Measurements from ENCODE around the gene LIMS2. TPM values are rescaled to one million over a fixed set of nuclear protein-coding genes. Genes with fewer than 3 reads are reported as not detected.

The LIMS2 gene
- polyA plus RNA-seq, 2 donors: 32.4 to 58.4 TPM

DNA sequence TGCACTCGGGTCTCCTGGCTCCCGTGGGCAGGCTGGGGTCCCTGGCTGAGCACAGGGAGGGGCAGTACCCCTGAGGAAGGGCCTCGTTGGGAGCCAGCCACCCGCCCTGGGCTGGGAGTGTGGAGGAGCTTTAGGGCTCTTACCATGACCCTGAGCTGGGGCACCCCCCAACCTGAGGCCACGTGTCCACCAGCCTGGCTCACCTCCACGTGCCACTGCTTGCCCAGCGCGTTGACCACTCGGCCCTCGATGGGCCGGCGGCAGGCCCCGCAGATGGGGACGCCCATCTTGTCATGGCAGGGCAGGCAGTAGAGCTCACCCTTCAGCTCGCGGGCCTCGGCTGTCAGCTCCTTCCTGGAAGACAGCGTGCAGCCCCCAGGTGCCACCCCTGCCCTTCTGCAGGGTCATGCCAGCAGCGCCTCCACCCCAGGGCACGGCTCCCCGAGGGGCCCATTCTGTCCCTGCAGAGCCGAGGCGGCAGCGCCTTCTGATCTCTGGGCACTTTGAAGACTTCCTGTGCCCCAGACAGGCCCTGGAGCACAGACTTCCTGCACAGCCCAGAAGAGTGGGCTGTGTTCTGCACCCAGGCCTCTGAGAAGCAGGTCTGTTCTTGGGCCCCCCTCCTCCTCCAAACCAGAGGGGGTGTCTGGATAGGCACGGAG lies 33.4 kb downstream of the LIMS2 start:
- Histone ChIP-seq H3K9me3 (ENCODE audit: control insufficient read depth in 2 of 2, insufficient read depth in 1 of 2, low read depth in 1 of 2, low read length in 1 of 2) (no peaks in the 10 kb centered on the region), H3K36me3 (ENCODE audit: control insufficient read depth in 2 of 2, insufficient read depth in 2 of 2, low read length in 1 of 2) (no peaks in the 10 kb centered on the region), H3K27ac (ENCODE audit: low read depth in 2 of 2, low read length in 1 of 2) (no peak overlapping the region), H3K4me3 (ENCODE audit: low read depth in 1 of 2, low read length in 2 of 2) (no peak overlapping the region), H3K27me3 (ENCODE audit: control insufficient read depth in 1 of 2, insufficient read depth in 2 of 2, low read length in 2 of 2) (no peaks in the 10 kb centered on the region), H3K4me1 (ENCODE audit: control insufficient read depth in 2 of 2, insufficient read depth in 2 of 2, low read length in 1 of 2) (peaks cover 11 to 19% of the 10 kb centered on the region in 2 donors)
- whole genome bisulfite sequencing, 2 donors: 66 to 67% methylated on average over 24 to 25 of the region's 25 CpGs

GRCh38 chr2:127641133-127641532 lies 34.2 kb downstream of the LIMS2 start:
- Histone ChIP-seq H3K27me3 (ENCODE audit: control insufficient read depth in 1 of 2, insufficient read depth in 2 of 2, low read length in 2 of 2) (no peaks in the 10 kb centered on the region), H3K4me1 (ENCODE audit: control insufficient read depth in 2 of 2, insufficient read depth in 2 of 2, low read length in 1 of 2) (peaks cover 11 to 16% of the 10 kb centered on the region in 2 donors)

DNA sequence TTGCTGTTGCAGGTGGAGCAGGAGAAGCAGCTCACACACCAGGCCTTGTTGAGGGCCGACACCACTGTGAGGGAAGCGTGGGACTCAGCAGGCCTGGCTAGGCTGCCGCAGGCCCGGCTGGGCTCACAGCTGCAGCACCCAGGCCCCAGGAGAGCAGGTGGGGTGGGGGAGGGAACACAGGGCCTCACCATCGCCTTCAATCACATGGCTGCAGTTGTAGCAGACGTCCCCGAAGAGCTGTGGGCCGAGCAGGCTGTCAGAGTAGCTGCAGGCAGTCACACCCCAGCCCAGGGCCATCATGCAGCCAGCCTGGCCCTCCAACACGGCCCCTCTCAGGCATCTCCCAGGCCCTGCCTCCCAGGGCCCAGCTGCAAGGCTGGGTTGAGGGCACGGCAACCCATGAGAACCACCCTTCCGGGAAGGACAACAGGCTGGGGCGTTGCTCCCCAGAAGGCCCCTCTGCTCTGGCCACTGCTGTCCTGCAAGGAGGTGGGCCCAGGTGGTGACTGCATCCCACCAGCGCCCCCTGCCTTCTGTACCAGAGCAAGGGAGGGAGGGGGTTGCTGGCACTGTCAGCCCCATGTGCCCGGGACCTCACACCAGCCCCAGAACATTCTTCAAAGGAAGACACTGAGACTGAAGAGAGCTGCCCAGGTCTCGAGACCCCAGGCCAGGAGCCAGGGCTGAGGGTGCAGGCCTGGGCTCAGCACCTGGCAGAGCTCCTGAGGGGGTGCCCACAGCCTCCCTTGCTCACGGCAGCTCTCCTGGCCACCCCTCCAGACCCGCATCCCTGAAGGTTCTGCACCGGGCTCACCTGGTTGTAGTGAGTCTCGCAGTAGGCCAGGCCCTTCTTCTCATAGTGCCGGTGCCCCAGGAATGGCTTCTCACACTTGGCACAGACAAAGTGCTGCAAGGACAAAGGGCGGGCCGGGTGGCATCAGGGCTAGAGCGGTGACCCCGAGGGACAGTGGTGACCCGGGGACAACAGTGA lies 35.0 kb downstream of the LIMS2 start:
- H3K4me3 ChIP-seq (ENCODE audit: low read depth in 1 of 2, low read length in 2 of 2): no peak overlapping the region
- H3K27me3 ChIP-seq (ENCODE audit: control insufficient read depth in 1 of 2, insufficient read depth in 2 of 2, low read length in 2 of 2): no peaks in the 10 kb centered on the region
- H3K4me1 ChIP-seq (ENCODE audit: control insufficient read depth in 2 of 2, insufficient read depth in 2 of 2, low read length in 1 of 2): peaks cover 11 to 16% of the 10 kb centered on the region in 2 donors

More at GRCh38 chr2:127641133-127641532, 34.2 kb downstream of the LIMS2 start:
- H3K9me3 ChIP-seq (ENCODE audit: control insufficient read depth in 2 of 2, insufficient read depth in 1 of 2, low read depth in 1 of 2, low read length in 1 of 2): no peaks in the 10 kb centered on the region
- H3K27ac ChIP-seq (ENCODE audit: low read depth in 2 of 2, low read length in 1 of 2): no peak overlapping the region
- 83 to 88% methylated on average over 6 of the region's 6 CpGs for WGBS, 2 donors
- no peak overlapping the region for H3K4me3 ChIP-seq (ENCODE audit: low read depth in 1 of 2, low read length in 2 of 2)
- no peaks in the 10 kb centered on the region for H3K36me3 ChIP-seq (ENCODE audit: control insufficient read depth in 2 of 2, insufficient read depth in 2 of 2, low read length in 1 of 2)

GRCh38 chr2:127639111-127639474 lies 36.2 kb downstream of the LIMS2 start:
- H3K27ac ChIP-seq (ENCODE audit: low read depth in 2 of 2, low read length in 1 of 2): peak overlapping the region in 1 of 2 donors; percentile 29
- no peaks in the 10 kb centered on the region for H3K36me3 ChIP-seq (ENCODE audit: control insufficient read depth in 2 of 2, insufficient read depth in 2 of 2, low read length in 1 of 2)
- no peaks in the 10 kb centered on the region for H3K27me3 ChIP-seq (ENCODE audit: control insufficient read depth in 1 of 2, insufficient read depth in 2 of 2, low read length in 2 of 2)
- no peak overlapping the region for H3K4me3 ChIP-seq (ENCODE audit: low read depth in 1 of 2, low read length in 2 of 2)
- peaks cover 12 to 16% of the 10 kb centered on the region in 2 donors for H3K4me1 ChIP-seq (ENCODE audit: control insufficient read depth in 2 of 2, insufficient read depth in 2 of 2, low read length in 1 of 2)
- no peaks in the 10 kb centered on the region for H3K9me3 ChIP-seq (ENCODE audit: control insufficient read depth in 2 of 2, insufficient read depth in 1 of 2, low read depth in 1 of 2, low read length in 1 of 2)
- 88 to 89% methylated on average over 13 of the region's 13 CpGs for WGBS, 2 donors

More for the DNA sequence above, 35.0 kb downstream of the LIMS2 start:
- Histone ChIP-seq H3K36me3 (ENCODE audit: control insufficient read depth in 2 of 2, insufficient read depth in 2 of 2, low read length in 1 of 2) (no peaks in the 10 kb centered on the region), H3K27ac (ENCODE audit: low read depth in 2 of 2, low read length in 1 of 2) (no peak overlapping the region), H3K9me3 (ENCODE audit: control insufficient read depth in 2 of 2, insufficient read depth in 1 of 2, low read depth in 1 of 2, low read length in 1 of 2) (no peaks in the 10 kb centered on the region)
- 73 to 79% methylated on average over 25 of the region's 25 CpGs for WGBS, 2 donors

DNA sequence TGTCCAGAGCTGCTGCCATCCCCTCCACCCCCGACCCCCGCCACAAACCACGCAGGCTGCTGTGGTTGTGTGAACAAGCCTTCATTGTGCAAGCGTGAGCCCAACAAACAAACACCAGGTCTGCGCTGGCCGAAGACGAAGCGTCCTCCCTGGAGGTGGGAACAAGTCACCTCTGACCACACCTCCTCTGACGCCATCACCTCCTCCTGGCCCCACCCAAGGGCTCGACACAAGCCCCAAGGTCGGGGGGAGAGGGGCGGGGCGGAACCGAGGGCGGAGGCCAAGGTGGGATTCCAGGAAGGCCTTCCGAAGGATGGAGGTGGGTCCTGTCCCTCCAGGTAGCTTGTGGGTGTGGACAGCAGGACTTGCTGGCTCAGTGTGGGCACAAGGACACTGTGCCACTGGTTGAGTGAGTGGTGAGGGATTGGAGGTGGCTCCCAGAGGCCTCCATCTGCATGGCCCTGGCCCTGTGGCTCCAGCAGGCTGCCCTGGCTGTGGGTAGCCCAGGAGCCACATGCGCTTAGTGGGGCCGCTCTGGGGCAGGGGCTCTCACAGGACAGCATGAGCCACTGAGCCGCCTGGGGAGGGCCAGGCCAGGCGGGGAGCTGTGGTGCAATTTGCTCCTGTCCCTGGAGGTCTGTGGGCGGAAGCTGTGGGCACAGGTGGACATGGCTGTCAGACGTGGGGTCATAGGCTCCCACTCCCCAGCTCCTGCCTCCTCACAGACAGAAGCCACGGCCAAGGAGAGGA lies 36.8 kb downstream of the LIMS2 start:
- no peaks in the 10 kb centered on the region for H3K36me3 ChIP-seq (ENCODE audit: control insufficient read depth in 2 of 2, insufficient read depth in 2 of 2, low read length in 1 of 2)
- no peaks in the 10 kb centered on the region for H3K9me3 ChIP-seq (ENCODE audit: control insufficient read depth in 2 of 2, insufficient read depth in 1 of 2, low read depth in 1 of 2, low read length in 1 of 2)
- H3K4me1 ChIP-seq (ENCODE audit: control insufficient read depth in 2 of 2, insufficient read depth in 2 of 2, low read length in 1 of 2): peaks cover 15 to 16% of the 10 kb centered on the region in 2 donors
- H3K27ac ChIP-seq (ENCODE audit: low read depth in 2 of 2, low read length in 1 of 2): peak overlapping the region; percentile 12 to 63
- no peak overlapping the region for H3K4me3 ChIP-seq (ENCODE audit: low read depth in 1 of 2, low read length in 2 of 2)
- no peaks in the 10 kb centered on the region for H3K27me3 ChIP-seq (ENCODE audit: control insufficient read depth in 1 of 2, insufficient read depth in 2 of 2, low read length in 2 of 2)
- WGBS, 2 donors: 60 to 65% methylated on average over 23 of the region's 23 CpGs

DNA sequence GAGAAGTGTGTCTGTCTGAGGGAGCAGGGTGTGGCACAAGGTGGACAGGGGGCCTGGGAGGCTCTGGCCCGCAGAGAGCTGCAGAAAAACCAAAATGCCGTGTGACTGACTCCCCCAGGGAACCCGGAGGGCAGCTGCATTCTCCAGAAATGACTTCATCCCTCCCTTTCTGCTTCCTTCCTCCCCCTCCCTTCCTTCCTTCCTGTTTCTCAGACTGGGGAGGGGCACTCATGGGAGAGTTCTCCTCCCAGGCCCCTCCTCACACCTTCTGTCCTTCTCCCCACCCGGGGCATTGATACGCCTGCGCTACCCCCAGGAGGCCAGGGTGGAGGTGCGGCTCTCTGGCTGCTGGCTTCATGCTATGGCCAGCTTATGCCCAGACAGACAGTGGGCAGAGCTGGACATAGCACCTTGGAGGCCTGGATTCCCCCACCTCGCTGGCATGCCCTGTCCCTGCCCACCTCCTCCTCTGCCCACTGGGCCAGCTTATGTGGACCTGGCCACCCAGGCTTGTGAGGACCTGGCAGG lies 37.5 kb downstream of the LIMS2 start:
- 36 to 49% methylated on average over 8 of the region's 8 CpGs for WGBS, 2 donors
- peaks cover 15 to 16% of the 10 kb centered on the region in 2 donors for H3K4me1 ChIP-seq (ENCODE audit: control insufficient read depth in 2 of 2, insufficient read depth in 2 of 2, low read length in 1 of 2)

GRCh38 chr2:127637236-127637630 lies 38.1 kb downstream of the LIMS2 start:
- 67 to 73% methylated on average over 13 of the region's 13 CpGs for WGBS, 2 donors
- H3K4me1 ChIP-seq (ENCODE audit: control insufficient read depth in 2 of 2, insufficient read depth in 2 of 2, low read length in 1 of 2): peaks cover 15 to 16% of the 10 kb centered on the region in 2 donors
- H3K36me3 ChIP-seq (ENCODE audit: control insufficient read depth in 2 of 2, insufficient read depth in 2 of 2, low read length in 1 of 2): no peaks in the 10 kb centered on the region

More for the DNA sequence above, 37.5 kb downstream of the LIMS2 start:
- H3K4me3 ChIP-seq (ENCODE audit: low read depth in 1 of 2, low read length in 2 of 2): no peak overlapping the region
- no peaks in the 10 kb centered on the region for H3K9me3 ChIP-seq (ENCODE audit: control insufficient read depth in 2 of 2, insufficient read depth in 1 of 2, low read depth in 1 of 2, low read length in 1 of 2)
- no peaks in the 10 kb centered on the region for H3K27me3 ChIP-seq (ENCODE audit: control insufficient read depth in 1 of 2, insufficient read depth in 2 of 2, low read length in 2 of 2)
- H3K36me3 ChIP-seq (ENCODE audit: control insufficient read depth in 2 of 2, insufficient read depth in 2 of 2, low read length in 1 of 2): no peaks in the 10 kb centered on the region
- peak overlapping the region; percentile 63 to 64 for H3K27ac ChIP-seq (ENCODE audit: low read depth in 2 of 2, low read length in 1 of 2)

GRCh38 chr2:127636248-127637235 lies 38.8 kb downstream of the LIMS2 start:
- Histone ChIP-seq H3K4me1 (ENCODE audit: control insufficient read depth in 2 of 2, insufficient read depth in 2 of 2, low read length in 1 of 2) (peaks cover 15 to 16% of the 10 kb centered on the region in 2 donors), H3K36me3 (ENCODE audit: control insufficient read depth in 2 of 2, insufficient read depth in 2 of 2, low read length in 1 of 2) (no peaks in the 10 kb centered on the region), H3K4me3 (ENCODE audit: low read depth in 1 of 2, low read length in 2 of 2) (no peak overlapping the region), H3K9me3 (ENCODE audit: control insufficient read depth in 2 of 2, insufficient read depth in 1 of 2, low read depth in 1 of 2, low read length in 1 of 2) (no peaks in the 10 kb centered on the region), H3K27me3 (ENCODE audit: control insufficient read depth in 1 of 2, insufficient read depth in 2 of 2, low read length in 2 of 2) (no peaks in the 10 kb centered on the region), H3K27ac (ENCODE audit: low read depth in 2 of 2, low read length in 1 of 2) (no peak overlapping the region)
- 87% methylated on average over 31 to 33 of the region's 33 CpGs for WGBS, 2 donors

More at GRCh38 chr2:127637236-127637630, 38.1 kb downstream of the LIMS2 start:
- no peaks in the 10 kb centered on the region for H3K27me3 ChIP-seq (ENCODE audit: control insufficient read depth in 1 of 2, insufficient read depth in 2 of 2, low read length in 2 of 2)
- H3K9me3 ChIP-seq (ENCODE audit: control insufficient read depth in 2 of 2, insufficient read depth in 1 of 2, low read depth in 1 of 2, low read length in 1 of 2): no peaks in the 10 kb centered on the region
- H3K27ac ChIP-seq (ENCODE audit: low read depth in 2 of 2, low read length in 1 of 2): peak overlapping the region; percentile 56 to 63
- no peak overlapping the region for H3K4me3 ChIP-seq (ENCODE audit: low read depth in 1 of 2, low read length in 2 of 2)
